Measurements from ENCODE around the gene ASB8.

GRCh38 chr12:48104531-48104930 is 52.8 kb downstream of the ASB8 start:
- TF ChIP-seq CTCF (conservative IDR thresholded peaks at IDR 0.05; ENCODE audit: low read depth, low read length): no peak
- TF ChIP-seq EZH2 (IDR thresholded peaks at IDR 0.05; ENCODE audit: low read length, unreplicated experiment): no peak
